DOHH2 (cell line): Measurements from ENCODE around the gene ECT2.

ENCODE experiments used
- H3F3A ChIP-seq: fragments of 200-600 bp; sonication (generic), shearing (Covaris generic); 2 replicates; pipeline ENCODE4 v1.6.0; 2016; ENCODE audit warnings: antibody characterized with exemption, mild to moderate bottlenecking; ENCODE audit not compliant: control insufficient read depth, insufficient read depth
- H3K27ac ChIP-seq: fragments of 200-600 bp; sonication (generic); 2 replicates; pipeline ENCODE4 v1.5.1; 2014; ENCODE audit warnings: low read depth, mild to moderate bottlenecking, low read length, moderate library complexity
- H3K27me3 ChIP-seq: fragments of 200-600 bp; sonication (generic); 2 replicates; pipeline ENCODE4 v1.6.1; 2014; ENCODE audit warnings: mild to moderate bottlenecking, low read length, mixed read lengths; ENCODE audit not compliant: control insufficient read depth
- H3K36me3 ChIP-seq: fragments of 200-600 bp; sonication (generic); 2 replicates; pipeline ENCODE4 v1.6.1; 2014; ENCODE audit warnings: mild to moderate bottlenecking, low read length, moderate library complexity, mixed read lengths; ENCODE audit not compliant: control insufficient read depth
- H3K4me1 ChIP-seq: fragments of 200-600 bp; sonication (generic); 2 replicates; pipeline ENCODE4 v1.6.1; 2014; ENCODE audit warnings: mild to moderate bottlenecking, low read length, mixed read lengths; ENCODE audit not compliant: control insufficient read depth
- H3K4me2 ChIP-seq: fragments of 200-600 bp; sonication (generic); 2 replicates; pipeline ENCODE4 v1.6.0; 2014; ENCODE audit warnings: mild to moderate bottlenecking, low read length, moderate library complexity
- H3K4me3 ChIP-seq: fragments of 200-600 bp; sonication (generic); 2 replicates; pipeline ENCODE4 v1.5.1; 2014; ENCODE audit warnings: mild to moderate bottlenecking, low read length, mixed read lengths
- H3K79me2 ChIP-seq: fragments of 200-600 bp; sonication (generic); 2 replicates; pipeline ENCODE4 v1.6.1; 2014; ENCODE audit warnings: mild to moderate bottlenecking, low read length, mixed read lengths; ENCODE audit not compliant: control insufficient read depth
- H3K9me2 ChIP-seq: fragments of 200-600 bp; sonication (generic); replicated peaks from 2 replicates; pipeline ENCODE4 v1.6.1; 2014; ENCODE audit warnings: mild to moderate bottlenecking, low read length, mixed read lengths; ENCODE audit not compliant: control insufficient read depth
- H3K9me3 ChIP-seq: fragments of 200-600 bp; sonication (generic); 2 replicates; pipeline ENCODE4 v1.6.1; 2014; ENCODE audit warnings: antibody characterized with exemption, low read length, mixed read lengths; ENCODE audit not compliant: control insufficient read depth, insufficient read depth
- H4K20me1 ChIP-seq: fragments of 200-600 bp; sonication (generic); 2 replicates; pipeline ENCODE4 v1.6.0; 2014; ENCODE audit warnings: low read depth, mild to moderate bottlenecking, antibody characterized with exemption, low read length, moderate library complexity; ENCODE audit not compliant: control insufficient read depth, insufficient read depth
- EZH2phosphoT487 ChIP-seq: fragments of 200-600 bp; sonication (generic); IDR thresholded peaks from 2 replicates; pipeline ENCODE4 v1.6.1; 2017; ENCODE audit warnings: borderline replicate concordance, mild to moderate bottlenecking, antibody characterized with exemption, low read length, moderate library complexity, mixed read lengths
- TF ChIP-seq, protein P1 (sequence below): fragments of 200-600 bp; sonication (generic); IDR thresholded peaks from one replicate; pipeline ENCODE4 v1.5.1; 2014; ENCODE audit warnings: antibody characterized with exemption, mild to moderate bottlenecking, low read depth, low read length; ENCODE audit not compliant: poor library complexity, severe bottlenecking

Gene ECT2

DNA sequence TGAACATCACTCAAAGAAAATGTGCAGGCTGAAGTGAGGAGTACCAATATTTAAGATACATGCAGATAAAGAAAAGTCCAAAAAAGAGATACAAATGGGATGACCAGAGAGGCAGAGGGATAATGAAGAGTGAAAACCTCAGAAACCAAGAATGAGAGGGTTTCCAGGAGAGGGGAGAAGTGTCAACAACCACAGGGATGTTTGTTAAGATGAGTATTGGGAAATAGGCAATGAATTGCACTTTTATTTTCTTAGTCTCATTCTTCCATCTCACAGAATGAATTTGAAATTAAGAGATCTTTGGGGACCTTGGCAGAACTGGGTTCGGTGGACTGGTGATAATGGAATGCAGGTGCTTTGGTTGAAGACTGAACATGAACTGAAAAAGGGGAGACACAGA is 102.5 kb downstream of the ECT2 start:
- no peak overlapping the region for H3K4me2 ChIP-seq
- TF ChIP-seq, protein P1, sequence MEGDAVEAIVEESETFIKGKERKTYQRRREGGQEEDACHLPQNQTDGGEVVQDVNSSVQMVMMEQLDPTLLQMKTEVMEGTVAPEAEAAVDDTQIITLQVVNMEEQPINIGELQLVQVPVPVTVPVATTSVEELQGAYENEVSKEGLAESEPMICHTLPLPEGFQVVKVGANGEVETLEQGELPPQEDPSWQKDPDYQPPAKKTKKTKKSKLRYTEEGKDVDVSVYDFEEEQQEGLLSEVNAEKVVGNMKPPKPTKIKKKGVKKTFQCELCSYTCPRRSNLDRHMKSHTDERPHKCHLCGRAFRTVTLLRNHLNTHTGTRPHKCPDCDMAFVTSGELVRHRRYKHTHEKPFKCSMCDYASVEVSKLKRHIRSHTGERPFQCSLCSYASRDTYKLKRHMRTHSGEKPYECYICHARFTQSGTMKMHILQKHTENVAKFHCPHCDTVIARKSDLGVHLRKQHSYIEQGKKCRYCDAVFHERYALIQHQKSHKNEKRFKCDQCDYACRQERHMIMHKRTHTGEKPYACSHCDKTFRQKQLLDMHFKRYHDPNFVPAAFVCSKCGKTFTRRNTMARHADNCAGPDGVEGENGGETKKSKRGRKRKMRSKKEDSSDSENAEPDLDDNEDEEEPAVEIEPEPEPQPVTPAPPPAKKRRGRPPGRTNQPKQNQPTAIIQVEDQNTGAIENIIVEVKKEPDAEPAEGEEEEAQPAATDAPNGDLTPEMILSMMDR: no peak
- TF ChIP-seq EZH2phosphoT487: no peak
- H3K27me3 ChIP-seq: peaks cover 2% of the 10 kb centered on the region; the same call in 1 of the 2 replicates
- no peak overlapping the region for H3K27ac ChIP-seq
- no peaks in the 10 kb centered on the region for H3K79me2 ChIP-seq
- H3K36me3 ChIP-seq: no peaks in the 10 kb centered on the region
- H3K9me2 ChIP-seq: no peaks in the 10 kb centered on the region
- no peak overlapping the region for H3K4me3 ChIP-seq
- H3F3A ChIP-seq: no peaks in the 10 kb centered on the region
- H3K9me3 ChIP-seq: no peaks in the 10 kb centered on the region
- no peaks in the 10 kb centered on the region for H4K20me1 ChIP-seq
- no peaks in the 10 kb centered on the region for H3K4me1 ChIP-seq

DNA sequence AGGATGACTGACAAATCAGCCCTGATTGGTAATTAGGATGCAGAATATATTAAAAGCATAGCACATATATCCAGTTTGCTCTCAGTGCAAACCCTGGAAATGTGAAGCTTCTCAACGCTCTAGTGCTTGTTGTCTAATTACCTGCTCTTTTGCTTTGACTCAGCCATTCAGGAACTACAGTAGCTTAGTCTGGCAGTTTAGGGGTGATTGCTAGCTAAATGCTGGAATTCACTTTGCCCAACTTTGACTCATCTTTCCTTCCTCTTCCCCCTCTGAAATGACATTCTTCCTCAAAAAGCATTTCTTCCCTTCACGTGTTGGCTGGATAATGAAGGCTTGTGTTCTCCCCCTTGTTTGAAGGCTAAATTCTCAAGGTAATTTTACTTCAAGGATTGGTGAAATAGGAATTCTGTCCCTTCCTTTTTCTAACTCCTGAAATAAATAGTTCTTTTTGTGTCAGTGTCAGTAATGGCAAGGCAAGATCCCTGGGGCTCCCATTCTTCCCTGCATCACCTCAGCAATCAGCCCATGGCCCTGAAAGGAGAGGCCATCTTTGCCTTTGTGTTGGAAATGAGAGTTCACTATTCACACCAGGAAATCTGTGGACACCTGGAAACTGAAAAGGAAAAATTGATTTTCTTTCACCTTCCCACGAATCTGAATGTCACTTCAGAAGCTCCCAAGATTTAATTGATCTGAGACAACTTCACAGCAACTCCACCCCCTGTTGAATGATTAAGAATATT is 103.6 kb downstream of the ECT2 start:
- Histone ChIP-seq H3F3A (no peaks in the 10 kb centered on the region), H4K20me1 (no peaks in the 10 kb centered on the region), H3K27me3 (peaks cover 2% of the 10 kb centered on the region; the same call in 1 of the 2 replicates), H3K79me2 (no peaks in the 10 kb centered on the region), H3K9me2 (no peaks in the 10 kb centered on the region), H3K4me1 (no peaks in the 10 kb centered on the region), H3K4me3 (no peak overlapping the region), H3K36me3 (no peaks in the 10 kb centered on the region), H3K4me2 (no peak overlapping the region), H3K9me3 (no peaks in the 10 kb centered on the region), H3K27ac (no peak overlapping the region)
- TF ChIP-seq, protein P1: no peak
- no peak for TF ChIP-seq EZH2phosphoT487

DNA sequence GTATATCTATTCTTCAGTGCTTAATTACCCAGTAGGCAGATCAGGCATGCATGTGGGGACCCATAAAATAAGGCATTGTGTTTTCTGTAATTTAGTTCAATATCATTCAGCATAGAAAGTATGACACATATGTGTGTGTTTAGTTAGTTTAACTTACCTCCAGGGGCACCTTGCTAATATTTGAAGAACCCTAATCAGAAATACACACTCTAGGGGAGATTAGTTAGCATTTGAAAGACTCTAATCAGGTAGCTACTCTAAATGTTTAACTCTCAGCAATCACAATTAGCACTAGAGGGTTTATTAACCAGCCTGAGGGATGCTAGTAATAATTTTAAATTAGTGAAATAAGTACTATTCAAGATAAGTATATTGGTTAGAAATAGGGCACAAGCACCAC is 104.5 kb downstream of the ECT2 start:
- no peaks in the 10 kb centered on the region for H3F3A ChIP-seq
- H3K9me2 ChIP-seq: no peaks in the 10 kb centered on the region
- H3K27me3 ChIP-seq: peaks cover 2% of the 10 kb centered on the region; the same call in 1 of the 2 replicates
- H3K4me1 ChIP-seq: no peaks in the 10 kb centered on the region
- H4K20me1 ChIP-seq: no peaks in the 10 kb centered on the region
- H3K79me2 ChIP-seq: no peaks in the 10 kb centered on the region
- H3K4me2 ChIP-seq: no peak overlapping the region
- no peak overlapping the region for H3K27ac ChIP-seq
- no peaks in the 10 kb centered on the region for H3K9me3 ChIP-seq
- no peaks in the 10 kb centered on the region for H3K36me3 ChIP-seq
- no peak for TF ChIP-seq EZH2phosphoT487
- TF ChIP-seq, protein P1: no peak
- no peak overlapping the region for H3K4me3 ChIP-seq
